PC-3 (cell line): ENCODE measurements around the gene MKLN1.

ENCODE experiments used
- CTCF ChIP-seq: fragments of 300-600 bp; sonication (generic); conservative IDR thresholded peaks from 2 replicates; pipeline ENCODE4 v1.5.1; 2017; ENCODE audit warnings: antibody characterized with exemption, low read depth, mild to moderate bottlenecking, low read length
- EZH2 ChIP-seq: fragments of 300-600 bp; sonication (generic); IDR thresholded peaks from one replicate; pipeline ENCODE4 v1.6.1; 2017; ENCODE audit warnings: antibody characterized with exemption, mild to moderate bottlenecking, low read length; ENCODE audit not compliant: unreplicated experiment

- TF ChIP-seq CTCF (no peak), EZH2 (no peak)
These were observed 53.6 kb downstream of the MKLN1 start for GRCh38 chr7:131381069-131381838.
